Limb (tissue), 2 donors: Measurements from ENCODE around the gene LMO3.

ENCODE experiments used
- DNase-seq, 2 donors: peaks; one replicate each; pipeline ENCODE4 v3.0.0-alpha.2; 2016; ENCODE audit errors: extremely low spot score in 2 of 2

The LMO3 gene

GRCh38 chr12:16602412-16602811 is 3.5 kb downstream of the LMO3 start:
- no peak for DNase-seq

- no peak for DNase-seq
Measured at GRCh38 chr12:16600525-16600924, 5.4 kb downstream of the LMO3 start.

- no peak for DNase-seq
Measured at GRCh38 chr12:16599081-16599480, 6.9 kb downstream of the LMO3 start.

- DNase-seq = no peak
Measured at GRCh38 chr12:16594797-16595196, 11.2 kb downstream of the LMO3 start.

- DNase-seq = no peak
Measured at GRCh38 chr12:16593546-16593945, 12.4 kb downstream of the LMO3 start.

- no peak for DNase-seq
Measured at GRCh38 chr12:16590645-16591044, 15.3 kb downstream of the LMO3 start.

GRCh38 chr12:16588812-16589211 is 17.1 kb downstream of the LMO3 start:
- DNase-seq = no peak

GRCh38 chr12:16587514-16587913 is 18.4 kb downstream of the LMO3 start:
- DNase-seq = no peak

- no peak for DNase-seq
Measured at GRCh38 chr12:16587110-16587453, 18.9 kb downstream of the LMO3 start.

- DNase-seq = no peak
Measured at GRCh38 chr12:16586350-16587109, 19.4 kb downstream of the LMO3 start.

- DNase-seq = no peak
Measured at GRCh38 chr12:16585781-16586180, 20.2 kb downstream of the LMO3 start.

- DNase-seq = no peak
Measured at GRCh38 chr12:16583969-16584745, 21.8 kb downstream of the LMO3 start.

GRCh38 chr12:16581416-16581815 is 24.5 kb downstream of the LMO3 start:
- DNase-seq = no peak

- DNase-seq = no peak
Measured at GRCh38 chr12:16579041-16579440, 26.9 kb downstream of the LMO3 start.

- peak in 1 of 2 donors; percentile 33 for DNase-seq
Measured at GRCh38 chr12:16573398-16574077, 32.4 kb downstream of the LMO3 start.

- DNase-seq = no peak
Measured at GRCh38 chr12:16568873-16569272, 37.1 kb downstream of the LMO3 start.

GRCh38 chr12:16564675-16565074 is 41.3 kb downstream of the LMO3 start:
- no peak for DNase-seq

- no peak for DNase-seq
Measured at GRCh38 chr12:16563504-16563903, 42.5 kb downstream of the LMO3 start.

GRCh38 chr12:16562921-16563320 is 43.0 kb downstream of the LMO3 start:
- DNase-seq = no peak

GRCh38 chr12:16562435-16562834 is 43.5 kb downstream of the LMO3 start:
- no peak for DNase-seq

- no peak for DNase-seq
Measured at GRCh38 chr12:16560273-16560672, 45.7 kb downstream of the LMO3 start.

- DNase-seq = no peak
Measured at GRCh38 chr12:16555630-16556029, 50.3 kb downstream of the LMO3 start.
